Ovary (tissue), 9 donors: Measurements from ENCODE around the gene DNMBP. TPM values are rescaled to one million over a fixed set of nuclear protein-coding genes. Genes with fewer than 3 reads are reported as not detected.

Source experiments
- DNase-seq, 5 donors: peaks; one replicate each; pipeline ENCODE4 v3.0.0-alpha.2; 2019 to 2020
- H3K27ac ChIP-seq, 2 donors: fragments of 200-600 bp; one replicate each; pipeline versions ENCODE4 v1.5.1 to v1.8.0; 2019 to 2022
- H3K27me3 ChIP-seq: fragments of 200-600 bp; one replicate; pipeline ENCODE4 v1.8.0; 2022
- H3K36me3 ChIP-seq: fragments of 200-600 bp; sonication (generic); one replicate; pipeline ENCODE4 v1.5.1; 2019
- H3K4me1 ChIP-seq: one replicate; pipeline ENCODE4 v1.8.1; 2013; ENCODE audit warnings: mild to moderate bottlenecking, moderate library complexity; ENCODE audit not compliant: insufficient read depth
- H3K4me3 ChIP-seq: fragments of 200-600 bp; sonication (generic); one replicate; pipeline ENCODE4 v1.5.1; 2017
- H3K9me3 ChIP-seq, 2 donors: fragments of 200-600 bp in 1 of 2; sonication (generic) in 1 of 2; one replicate each; pipeline versions ENCODE4 v1.5.1 to v1.8.1; 2013 to 2019; ENCODE audit warnings: mild to moderate bottlenecking in 1 of 2, moderate library complexity in 1 of 2
- EP300 ChIP-seq: sonication (generic); formaldehyde crosslinking; IDR thresholded peaks from one replicate; pipeline ENCODE4 v1.6.1; 2017; ENCODE audit warnings: antibody characterized with exemption
- POLR2A ChIP-seq: fragments of 450-650 bp; IDR thresholded peaks from one replicate; pipeline ENCODE4 v1.6.1; 2017; ENCODE audit warnings: antibody characterized with exemption, mild to moderate bottlenecking, moderate library complexity
- WGBS, 3 donors: extraction: QIAGEN DNeasy Blood & Tissue Kit in 1 of 3; methylation state at CpG; one replicate each; pipeline versions ENCODE4 v1.1.5 to v1.1.7; 2013 to 2017; 5-methylcytosine and 5-hydroxymethylcytosine counted together
- intact Hi-C, 4 donors: fragments of 100-400 bp; cut with DNase I; formaldehyde crosslinking; loops; one replicate each; pipeline versions ENCODE4 v1.11.0 to v1.15.1; 2022 to 2023
- polyA plus RNA-seq, 2 donors: library from polyadenylated mRNA; stranded (reverse); fragments of 200-250 nt in 1 of 2; fragments of 350-450 nt in 1 of 2; fragmentation: Illumina TruSeq in 1 of 2; extraction: RNeasy Lipid Tissue Mini Kit (QIAGEN cat#74804) in 1 of 2; gene quantifications; one replicate each; pipeline ENCODE4 v1.2.3, GENCODE V29; 2013 to 2014
- total RNA-seq, 7 donors: library from RNA; depleted of rRNA in 2 of 7; stranded (reverse); fragments of >200 nt in 2 of 7; fragmentation: NEBNext Ultra II Directional in 3 of 7; extraction: Animal tissue kit (Norgen Biotek cat#: 25700) in 3 of 7; gene quantifications; one replicate each; pipeline versions ENCODE4 v1.1.0 to v1.2.4, GENCODE V29; 2016 to 2023
- TF ChIP-seq, protein P1 (sequence below), 3 donors: fragments of 450-650 bp in 2 of 3; fragments of 200-600 bp in 1 of 3; IDR thresholded peaks; one replicate each; pipeline versions ENCODE4 v1.5.1 to v1.8.0; 2016 to 2022; ENCODE audit warnings: antibody characterized with exemption in 3 of 3, mild to moderate bottlenecking in 1 of 3
- donor health status: DM: no; HTN: no; CAD: no; lungs with moderate emphysema.
- donor health status: DM: no; HTN: no; CAD: no.
- donor health status: Bipolar disorder and iron deficiency.
- donor health status: DM: yes; HTN: yes; CAD: no.
- donor health status: DM: no; HTN: no; CAD: no.
- donor health status: DM: yes; HTN: yes; CAD: no.

Gene DNMBP
- total and polyA plus RNA-seq, 9 donors, result 10.8 to 25.4 (median 20.3) TPM

DNA sequence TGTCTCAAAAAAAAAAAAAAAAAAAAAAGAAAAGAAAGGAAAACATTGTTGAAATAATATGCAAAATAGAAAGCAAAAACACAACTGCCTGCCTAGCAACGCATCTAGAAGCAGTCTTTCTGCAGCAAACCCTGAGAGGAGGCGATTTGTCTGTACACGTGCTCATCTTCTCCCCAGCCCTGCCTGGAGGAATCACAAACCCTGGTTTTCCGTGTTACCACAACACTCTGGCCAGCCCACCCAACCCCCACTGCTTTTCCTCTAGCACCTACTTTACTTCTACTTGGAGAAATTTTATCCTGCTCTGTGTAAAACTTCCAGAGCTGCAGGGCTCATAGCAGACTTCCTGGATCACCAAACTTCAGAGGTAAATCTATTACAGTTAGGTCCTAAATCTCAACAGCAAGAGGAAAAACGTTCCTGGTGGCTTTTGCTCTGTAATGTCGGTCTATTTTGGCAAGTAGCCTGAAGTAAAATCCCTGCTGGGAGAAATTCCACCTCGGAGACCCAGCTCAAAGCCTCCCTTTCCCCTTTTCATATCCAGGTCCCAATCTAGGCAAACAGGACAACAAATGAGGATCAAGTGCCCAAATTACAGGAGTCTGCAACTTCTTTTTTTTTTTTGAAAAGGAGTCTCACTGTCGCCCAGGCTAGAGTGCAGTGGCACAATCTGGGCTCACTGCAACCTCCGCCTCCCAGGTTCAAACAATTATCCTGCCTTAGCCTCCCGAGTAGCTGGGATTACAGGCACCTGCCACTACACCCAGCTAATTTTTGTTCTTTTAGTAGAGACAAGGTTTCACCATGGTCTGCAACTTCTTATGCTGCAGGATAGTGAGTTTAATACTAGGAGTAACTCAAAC is 91.6 kb downstream of the DNMBP start:
- peak; percentile 59 to 71 (median 64) for DNase-seq
- 8 to 13% (median 11%) methylated on average over 10 of the region's 10 CpGs for WGBS, 3 donors
- Histone ChIP-seq H3K36me3 (no peaks in the 10 kb centered on the region), H3K27ac (peak overlapping the region in 1 of 2 donors; percentile 27), H3K27me3 (no peaks in the 10 kb centered on the region), H3K4me1 (peaks cover 7% of the 10 kb centered on the region), H3K4me3 (peak overlapping the region; percentile 8), H3K9me3 (no peaks in the 10 kb centered on the region)
- intact Hi-C loops, result loop anchor here in 1 of 4 donors (10.0 kb wide), 1 partner anchor 87 kb away; the partner anchor contains the start of gene DNMBP
- TF ChIP-seq, protein P1, sequence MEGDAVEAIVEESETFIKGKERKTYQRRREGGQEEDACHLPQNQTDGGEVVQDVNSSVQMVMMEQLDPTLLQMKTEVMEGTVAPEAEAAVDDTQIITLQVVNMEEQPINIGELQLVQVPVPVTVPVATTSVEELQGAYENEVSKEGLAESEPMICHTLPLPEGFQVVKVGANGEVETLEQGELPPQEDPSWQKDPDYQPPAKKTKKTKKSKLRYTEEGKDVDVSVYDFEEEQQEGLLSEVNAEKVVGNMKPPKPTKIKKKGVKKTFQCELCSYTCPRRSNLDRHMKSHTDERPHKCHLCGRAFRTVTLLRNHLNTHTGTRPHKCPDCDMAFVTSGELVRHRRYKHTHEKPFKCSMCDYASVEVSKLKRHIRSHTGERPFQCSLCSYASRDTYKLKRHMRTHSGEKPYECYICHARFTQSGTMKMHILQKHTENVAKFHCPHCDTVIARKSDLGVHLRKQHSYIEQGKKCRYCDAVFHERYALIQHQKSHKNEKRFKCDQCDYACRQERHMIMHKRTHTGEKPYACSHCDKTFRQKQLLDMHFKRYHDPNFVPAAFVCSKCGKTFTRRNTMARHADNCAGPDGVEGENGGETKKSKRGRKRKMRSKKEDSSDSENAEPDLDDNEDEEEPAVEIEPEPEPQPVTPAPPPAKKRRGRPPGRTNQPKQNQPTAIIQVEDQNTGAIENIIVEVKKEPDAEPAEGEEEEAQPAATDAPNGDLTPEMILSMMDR (IDR thresholded peaks at IDR 0.05), result no peak
- TF ChIP-seq POLR2A (no peak), EP300 (no peak)

DNA sequence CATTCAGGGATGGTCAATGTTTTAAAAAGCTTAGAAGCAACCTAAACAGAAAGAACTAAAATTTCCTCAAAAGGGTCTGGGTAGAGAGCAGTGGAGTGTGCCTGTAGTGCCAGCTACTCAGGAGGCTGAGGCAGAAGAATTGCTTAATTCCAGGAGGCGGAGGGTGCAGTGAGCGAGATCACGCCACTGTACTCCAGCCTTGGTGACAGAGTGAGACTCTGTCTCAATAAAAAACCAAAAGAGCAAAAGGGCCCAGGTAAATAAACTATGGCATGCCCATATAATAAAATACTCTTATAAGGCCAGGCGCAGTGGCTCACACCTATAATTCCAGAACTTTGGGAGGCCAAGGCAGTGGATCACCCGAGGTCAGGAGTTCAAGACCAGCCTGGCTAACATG is 93.0 kb downstream of the DNMBP start:
- no peaks in the 10 kb centered on the region for H3K9me3 ChIP-seq
- H3K4me3 ChIP-seq, result no peak overlapping the region
- intact Hi-C loops, result loop anchor here in 1 of 4 donors (10.0 kb wide), 1 partner anchor 88 kb away; the partner anchor contains the start of gene DNMBP
- no peak overlapping the region for H3K27ac ChIP-seq
- 93 to 97% (median 94%) methylated on average over 5 of the region's 5 CpGs for WGBS, 3 donors
- H3K36me3 ChIP-seq, result no peaks in the 10 kb centered on the region
- H3K27me3 ChIP-seq, result no peaks in the 10 kb centered on the region
- no peak for DNase-seq
- H3K4me1 ChIP-seq, result peaks cover 8% of the 10 kb centered on the region
- TF ChIP-seq, protein P1 (IDR thresholded peaks at IDR 0.05), result no peak
- TF ChIP-seq EP300 (no peak), POLR2A (no peak)

DNA sequence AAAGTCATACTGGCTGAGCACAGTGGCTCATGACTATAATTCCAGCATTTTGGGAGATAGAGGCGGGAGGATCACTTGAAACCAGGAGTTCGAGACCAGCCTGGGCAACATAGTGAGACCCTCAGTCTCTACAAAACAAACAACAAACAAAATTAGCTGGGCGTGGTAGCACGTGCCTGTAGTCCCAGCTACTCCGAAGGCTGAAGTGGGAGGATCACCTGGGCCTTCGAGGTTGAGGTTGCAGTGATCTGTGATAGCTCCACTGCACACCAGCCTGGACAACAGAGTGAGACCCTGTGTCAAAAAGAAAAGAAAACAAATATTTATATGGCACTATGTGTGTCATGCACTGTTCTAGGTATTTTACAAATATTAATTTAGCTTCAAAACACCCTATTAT is 94.3 kb downstream of the DNMBP start:
- TF ChIP-seq, protein P1 (IDR thresholded peaks at IDR 0.05), result no peak
- TF ChIP-seq POLR2A (no peak), EP300 (no peak)
- H3K27ac ChIP-seq, result no peak overlapping the region
- intact Hi-C loops, result loop anchor here in 1 of 4 donors (10.0 kb wide), 1 partner anchor 89 kb away; the partner anchor contains the start of gene DNMBP
- 95 to 97% (median 97%) methylated on average over 6 of the region's 6 CpGs for WGBS, 3 donors
- no peaks in the 10 kb centered on the region for H3K9me3 ChIP-seq
- no peaks in the 10 kb centered on the region for H3K27me3 ChIP-seq
- H3K4me3 ChIP-seq, result no peak overlapping the region
- H3K36me3 ChIP-seq, result no peaks in the 10 kb centered on the region
- peaks cover 8% of the 10 kb centered on the region for H3K4me1 ChIP-seq
- DNase-seq, result no peak

DNA sequence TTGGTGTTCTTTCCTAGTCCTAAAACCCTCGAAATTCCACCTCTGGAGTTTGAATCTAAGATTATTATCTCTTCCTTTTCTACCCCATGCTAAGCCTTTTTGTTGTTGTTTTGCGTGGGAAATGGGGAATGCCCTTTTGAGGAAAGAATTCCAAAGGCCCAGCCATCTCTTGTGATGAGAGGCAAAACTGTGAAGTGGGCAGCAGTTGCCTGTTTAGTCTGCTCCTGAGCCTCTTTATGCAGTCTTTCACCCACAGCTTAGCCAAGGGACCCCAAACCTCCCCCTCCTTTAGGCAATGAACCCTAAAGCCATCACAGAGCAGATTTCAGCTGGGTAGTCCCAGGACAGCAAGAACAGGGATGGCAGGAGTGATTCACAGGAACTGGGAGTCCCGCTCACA is 95.5 kb downstream of the DNMBP start:
- no peak for TF ChIP-seq EP300
- no peak for TF ChIP-seq POLR2A
- TF ChIP-seq, protein P1 (IDR thresholded peaks at IDR 0.05), result no peak
- 83 to 85% (median 84%) methylated on average over 3 of the region's 3 CpGs for WGBS, 3 donors
- Histone ChIP-seq H3K9me3 (no peaks in the 10 kb centered on the region), H3K27ac (no peak overlapping the region), H3K4me3 (no peak overlapping the region), H3K4me1 (peaks cover 11% of the 10 kb centered on the region), H3K36me3 (no peaks in the 10 kb centered on the region), H3K27me3 (no peaks in the 10 kb centered on the region)
- intact Hi-C loops, result loop anchor here in 1 of 4 donors (10.0 kb wide), 1 partner anchor 91 kb away; the partner anchor contains the start of gene DNMBP
- DNase-seq, result no peak
